ENCODE measurements around the gene VPREB3.

Gene VPREB3, protein sequence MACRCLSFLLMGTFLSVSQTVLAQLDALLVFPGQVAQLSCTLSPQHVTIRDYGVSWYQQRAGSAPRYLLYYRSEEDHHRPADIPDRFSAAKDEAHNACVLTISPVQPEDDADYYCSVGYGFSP

GRCh38 chr22:23754220-23754919 is at the start of gene VPREB3:
VPREB3 (minus strand) TSS chr22:23754425; CDS start chr22:23754363, 62 bp downstream.
- Histone ChIP-seq H3K36me3 (ENCODE audit: insufficient read depth, low read length) (no peaks in the 10 kb centered on the region), H3K27ac (ENCODE audit: low read depth, low read length) (no peak within 1 kb of the TSS), H2AFZ (ENCODE audit: low read length, unreplicated experiment) (no peak within 1 kb of the TSS), H3K4me1 (ENCODE audit: control insufficient read depth, insufficient read depth, low read length, unreplicated experiment) (peaks cover 6% of the 10 kb centered on the region), H3K79me2 (ENCODE audit: control insufficient read depth, insufficient read depth, low read length, unreplicated experiment) (no peaks in the 10 kb centered on the region), H3K4me3 (ENCODE audit: low read depth, low read length) (no peak within 1 kb of the TSS), H3K27me3 (ENCODE audit: insufficient read depth, low read length) (no peaks in the 10 kb centered on the region)

GRCh38 chr22:23803001-23803819 is 49.0 kb upstream of the VPREB3 start:
- no peak overlapping the region for H3K27ac ChIP-seq (ENCODE audit: low read depth, low read length)
- no peaks in the 10 kb centered on the region for H3K36me3 ChIP-seq (ENCODE audit: insufficient read depth, low read length)
- H2AFZ ChIP-seq (ENCODE audit: low read length, unreplicated experiment) = no peak overlapping the region
- H3K27me3 ChIP-seq (ENCODE audit: insufficient read depth, low read length) = no peaks in the 10 kb centered on the region
- H3K79me2 ChIP-seq (ENCODE audit: control insufficient read depth, insufficient read depth, low read length, unreplicated experiment) = no peaks in the 10 kb centered on the region
- no peaks in the 10 kb centered on the region for H3K4me1 ChIP-seq (ENCODE audit: control insufficient read depth, insufficient read depth, low read length, unreplicated experiment)
- no peak overlapping the region for H3K4me3 ChIP-seq (ENCODE audit: low read depth, low read length)

DNA sequence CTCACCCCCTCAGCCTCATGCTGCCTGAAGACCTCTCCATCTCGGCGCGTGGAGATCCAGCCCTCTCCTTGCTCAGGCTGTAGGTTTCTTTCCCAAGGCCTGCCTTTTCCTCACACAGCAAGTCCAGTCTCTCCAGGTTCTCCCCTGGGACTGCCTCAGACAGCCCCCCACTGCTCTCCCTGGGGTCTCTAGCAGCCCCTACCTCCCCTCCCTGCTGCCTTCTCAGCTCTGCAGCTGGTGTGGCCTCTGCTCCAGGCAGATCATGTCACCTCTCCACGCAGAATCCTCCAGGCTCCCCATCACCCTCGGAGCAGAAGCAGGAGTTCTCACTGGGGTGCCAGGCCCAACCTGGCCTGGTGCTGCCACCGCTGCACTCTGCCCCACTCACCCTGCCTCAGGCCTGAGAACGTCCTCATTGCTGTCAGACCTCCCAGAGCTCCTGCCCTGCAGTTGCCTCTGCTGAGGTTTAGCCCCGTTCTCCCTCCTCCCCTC is 47.7 kb upstream of the VPREB3 start:
- Histone ChIP-seq H2AFZ (ENCODE audit: low read length, unreplicated experiment) (no peak overlapping the region), H3K79me2 (ENCODE audit: control insufficient read depth, insufficient read depth, low read length, unreplicated experiment) (no peaks in the 10 kb centered on the region), H3K27ac (ENCODE audit: low read depth, low read length) (no peak overlapping the region), H3K36me3 (ENCODE audit: insufficient read depth, low read length) (no peaks in the 10 kb centered on the region), H3K4me3 (ENCODE audit: low read depth, low read length) (no peak overlapping the region), H3K4me1 (ENCODE audit: control insufficient read depth, insufficient read depth, low read length, unreplicated experiment) (no peaks in the 10 kb centered on the region), H3K27me3 (ENCODE audit: insufficient read depth, low read length) (no peaks in the 10 kb centered on the region)

- Histone ChIP-seq H3K36me3 (ENCODE audit: insufficient read depth, low read length) (no peaks in the 10 kb centered on the region), H3K4me1 (ENCODE audit: control insufficient read depth, insufficient read depth, low read length, unreplicated experiment) (no peaks in the 10 kb centered on the region), H3K79me2 (ENCODE audit: control insufficient read depth, insufficient read depth, low read length, unreplicated experiment) (no peaks in the 10 kb centered on the region), H2AFZ (ENCODE audit: low read length, unreplicated experiment) (no peak overlapping the region), H3K27me3 (ENCODE audit: insufficient read depth, low read length) (no peaks in the 10 kb centered on the region), H3K27ac (ENCODE audit: low read depth, low read length) (no peak overlapping the region), H3K4me3 (ENCODE audit: low read depth, low read length) (no peak overlapping the region)
These were observed 47.1 kb upstream of the VPREB3 start for GRCh38 chr22:23801238-23801821.

GRCh38 chr22:23800297-23801237 is 46.3 kb upstream of the VPREB3 start:
- Histone ChIP-seq H2AFZ (ENCODE audit: low read length, unreplicated experiment) (no peak overlapping the region), H3K36me3 (ENCODE audit: insufficient read depth, low read length) (no peaks in the 10 kb centered on the region), H3K4me3 (ENCODE audit: low read depth, low read length) (no peak overlapping the region), H3K4me1 (ENCODE audit: control insufficient read depth, insufficient read depth, low read length, unreplicated experiment) (no peaks in the 10 kb centered on the region), H3K79me2 (ENCODE audit: control insufficient read depth, insufficient read depth, low read length, unreplicated experiment) (no peaks in the 10 kb centered on the region), H3K27me3 (ENCODE audit: insufficient read depth, low read length) (no peaks in the 10 kb centered on the region), H3K27ac (ENCODE audit: low read depth, low read length) (no peak overlapping the region)

- Histone ChIP-seq H3K4me1 (ENCODE audit: control insufficient read depth, insufficient read depth, low read length, unreplicated experiment) (no peaks in the 10 kb centered on the region), H3K4me3 (ENCODE audit: low read depth, low read length) (no peak overlapping the region), H3K27ac (ENCODE audit: low read depth, low read length) (no peak overlapping the region), H2AFZ (ENCODE audit: low read length, unreplicated experiment) (no peak overlapping the region), H3K36me3 (ENCODE audit: insufficient read depth, low read length) (no peaks in the 10 kb centered on the region), H3K27me3 (ENCODE audit: insufficient read depth, low read length) (no peaks in the 10 kb centered on the region), H3K79me2 (ENCODE audit: control insufficient read depth, insufficient read depth, low read length, unreplicated experiment) (peaks cover 8% of the 10 kb centered on the region)
These were observed 42.2 kb upstream of the VPREB3 start for GRCh38 chr22:23796461-23796860.

- no peaks in the 10 kb centered on the region for H3K4me1 ChIP-seq (ENCODE audit: control insufficient read depth, insufficient read depth, low read length, unreplicated experiment)
- no peaks in the 10 kb centered on the region for H3K27me3 ChIP-seq (ENCODE audit: insufficient read depth, low read length)
- no peak overlapping the region for H3K27ac ChIP-seq (ENCODE audit: low read depth, low read length)
- no peak overlapping the region for H3K4me3 ChIP-seq (ENCODE audit: low read depth, low read length)
- no peak overlapping the region for H2AFZ ChIP-seq (ENCODE audit: low read length, unreplicated experiment)
- H3K36me3 ChIP-seq (ENCODE audit: insufficient read depth, low read length) = no peaks in the 10 kb centered on the region
- H3K79me2 ChIP-seq (ENCODE audit: control insufficient read depth, insufficient read depth, low read length, unreplicated experiment) = peaks cover 35% of the 10 kb centered on the region
These were observed 39.1 kb upstream of the VPREB3 start for GRCh38 chr22:23793326-23793725.

DNA sequence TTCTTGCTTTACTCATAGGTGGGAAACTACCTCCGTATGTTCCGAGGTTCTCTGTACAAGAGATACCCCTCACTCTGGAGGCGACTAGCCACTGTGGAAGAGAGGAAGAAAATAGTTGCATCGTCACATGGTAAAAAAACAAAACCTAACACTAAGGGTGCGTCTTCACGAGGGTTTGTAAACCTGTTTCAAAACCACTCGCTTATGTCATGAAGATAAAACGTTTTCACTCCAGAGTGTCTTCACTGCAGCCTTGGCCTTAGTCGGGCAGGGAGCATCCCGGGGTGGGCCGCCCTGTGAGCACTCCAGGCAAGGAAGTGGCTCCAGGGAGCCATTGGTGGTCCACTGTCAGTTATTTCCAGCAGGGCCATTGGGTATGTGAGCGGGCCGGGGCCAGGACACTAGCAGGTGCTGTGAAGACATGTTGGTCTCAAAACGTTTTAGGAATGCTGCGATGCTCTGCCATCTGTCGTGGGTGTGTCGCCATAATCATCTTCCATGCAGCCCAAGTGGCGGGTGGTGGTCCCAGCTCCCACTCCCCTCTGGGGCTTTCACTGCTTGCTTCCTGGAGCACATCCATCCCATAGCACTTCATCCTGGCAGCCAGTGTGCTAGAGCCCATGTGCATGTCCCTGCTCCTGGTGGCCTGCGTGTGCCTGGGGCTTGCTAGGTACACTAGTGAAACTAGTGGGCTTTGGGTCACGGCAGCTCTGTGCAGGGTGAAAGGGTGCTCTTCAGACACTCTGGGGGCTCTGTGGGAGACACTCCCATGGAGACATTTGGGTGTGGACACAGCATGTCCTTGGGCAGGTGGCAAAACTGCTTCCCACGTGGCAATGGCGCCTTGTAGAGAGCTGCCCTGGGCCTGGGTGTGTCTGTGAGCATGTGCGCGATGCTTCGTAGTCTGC is 37.8 kb upstream of the VPREB3 start:
- Histone ChIP-seq H3K79me2 (ENCODE audit: control insufficient read depth, insufficient read depth, low read length, unreplicated experiment) (peaks cover 44% of the 10 kb centered on the region), H2AFZ (ENCODE audit: low read length, unreplicated experiment) (no peak overlapping the region), H3K27me3 (ENCODE audit: insufficient read depth, low read length) (no peaks in the 10 kb centered on the region), H3K4me1 (ENCODE audit: control insufficient read depth, insufficient read depth, low read length, unreplicated experiment) (peaks cover 4% of the 10 kb centered on the region), H3K36me3 (ENCODE audit: insufficient read depth, low read length) (no peaks in the 10 kb centered on the region), H3K27ac (ENCODE audit: low read depth, low read length) (no peak overlapping the region), H3K4me3 (ENCODE audit: low read depth, low read length) (no peak overlapping the region)

Data from ACC112 (cell line).